ENCODE data around the gene GSK3A.

GSK3A gene

GRCh38 chr19:42199440-42200115 lies 42.8 kb downstream of the GSK3A start:
- DNase-seq (ENCODE audit: low spot score) = no peak

GRCh38 chr19:42198676-42199439 lies 43.5 kb downstream of the GSK3A start:
- DNase-seq (ENCODE audit: low spot score) = no peak

GRCh38 chr19:42197375-42197817 lies 45.0 kb downstream of the GSK3A start:
- no peak for DNase-seq (ENCODE audit: low spot score)

GRCh38 chr19:42196011-42197001 lies 46.1 kb downstream of the GSK3A start:
- DNase-seq (ENCODE audit: low spot score) = no peak

- DNase-seq (ENCODE audit: low spot score) = no peak
These were observed 48.7 kb downstream of the GSK3A start for GRCh38 chr19:42193706-42194105.

GRCh38 chr19:42193294-42193693 lies 49.1 kb downstream of the GSK3A start:
- DNase-seq (ENCODE audit: low spot score) = no peak

GRCh38 chr19:42191855-42192254 lies 50.5 kb downstream of the GSK3A start:
- no peak for DNase-seq (ENCODE audit: low spot score)

- no peak for DNase-seq (ENCODE audit: low spot score)
These were observed 51.1 kb downstream of the GSK3A start for GRCh38 chr19:42191330-42191729.

- no peak for DNase-seq (ENCODE audit: low spot score)
These were observed 53.3 kb downstream of the GSK3A start for GRCh38 chr19:42189133-42189532.

GRCh38 chr19:42188665-42189064 lies 53.7 kb downstream of the GSK3A start:
- DNase-seq (ENCODE audit: low spot score) = no peak

- DNase-seq (ENCODE audit: low spot score) = no peak
These were observed 57.1 kb downstream of the GSK3A start for GRCh38 chr19:42185277-42185676.

GRCh38 chr19:42184401-42184861 lies 58.0 kb downstream of the GSK3A start:
- peak; percentile 78 for DNase-seq (ENCODE audit: low spot score)

All from left forelimb (tissue), 1 donor.